ENCODE data around the gene ASH1L. TPM values are rescaled to one million over a fixed set of nuclear protein-coding genes. Genes with fewer than 3 reads are reported as not detected.
"Not testable (repeated sequence)": the region's sequence is repeated elsewhere in the genome, so short reads cannot be mapped to it uniquely, and the experiment has no call there.

The ASH1L gene
- total RNA-seq, 6 experiments from 2014 or later = 25.7 to 32.5 (median 26.7) TPM

- Mint-ChIP-seq H3K27me3 (ENCODE audit: insufficient read depth) (peaks cover 2% of the 10 kb centered on the region; the same call in 1 of the 2 replicates), H3K9me3 (no peaks in the 10 kb centered on the region), H3K27ac (peak overlapping the region; percentile 48; the same call in 1 of the 2 replicates), H3K4me3 (no peak overlapping the region), H3K4me1 (ENCODE audit: low read depth) (peaks cover 9% of the 10 kb centered on the region), H3K36me3 (ENCODE audit: low read depth) (peaks cover 25% of the 10 kb centered on the region)
- DNase-seq = peak; percentile 49
- TF ChIP-seq CTCF (IDR thresholded peaks at IDR 0.05) = no peak
Measured at GRCh38 chr1:155389826-155390225, 172.8 kb downstream of the ASH1L start.

GRCh38 chr1:155385836-155386235, 176.8 kb downstream of the ASH1L start:
- H3K4me3 Mint-ChIP-seq, H3K27ac Mint-ChIP-seq: not testable (repeated sequence)
- H3K36me3 Mint-ChIP-seq (ENCODE audit: low read depth) = peaks cover 26% of the 10 kb centered on the region

GRCh38 chr1:155383406-155383805, 179.2 kb downstream of the ASH1L start:
- no peak for TF ChIP-seq CTCF (IDR thresholded peaks at IDR 0.05)
- peaks cover 23% of the 10 kb centered on the region for H3K36me3 Mint-ChIP-seq (ENCODE audit: low read depth)
- no peak for DNase-seq
- H3K4me3 Mint-ChIP-seq = no peak overlapping the region
- no peak overlapping the region for H3K27ac Mint-ChIP-seq
- no peaks in the 10 kb centered on the region for H3K27me3 Mint-ChIP-seq (ENCODE audit: insufficient read depth)
- H3K9me3 Mint-ChIP-seq = no peaks in the 10 kb centered on the region
- no peaks in the 10 kb centered on the region for H3K4me1 Mint-ChIP-seq (ENCODE audit: low read depth)

More at GRCh38 chr1:155385836-155386235, 176.8 kb downstream of the ASH1L start:
- DNase-seq; H3K9me3 Mint-ChIP-seq; H3K4me1 Mint-ChIP-seq (ENCODE audit: low read depth); H3K27me3 Mint-ChIP-seq (ENCODE audit: insufficient read depth): not testable (repeated sequence)

GRCh38 chr1:155379631-155380090, 182.9 kb downstream of the ASH1L start:
- no peak for TF ChIP-seq CTCF (IDR thresholded peaks at IDR 0.05)
- no peaks in the 10 kb centered on the region; the same call in 1 of the 2 replicates for H3K27me3 Mint-ChIP-seq (ENCODE audit: insufficient read depth)
- H3K27ac Mint-ChIP-seq = no peak overlapping the region
- peaks cover 16% of the 10 kb centered on the region for H3K36me3 Mint-ChIP-seq (ENCODE audit: low read depth)
- no peaks in the 10 kb centered on the region for H3K4me1 Mint-ChIP-seq (ENCODE audit: low read depth)
- no peaks in the 10 kb centered on the region for H3K9me3 Mint-ChIP-seq
- DNase-seq = no peak
- no peak overlapping the region for H3K4me3 Mint-ChIP-seq

GRCh38 chr1:155379180-155379579, 183.4 kb downstream of the ASH1L start:
- Mint-ChIP-seq H3K36me3 (ENCODE audit: low read depth) (peaks cover 16% of the 10 kb centered on the region), H3K4me3 (no peak overlapping the region)
- DNase-seq = no peak

GRCh38 chr1:155360051-155360450, 202.6 kb downstream of the ASH1L start:
- Mint-ChIP-seq H3K27ac (no peak overlapping the region), H3K27me3 (ENCODE audit: insufficient read depth) (peaks cover 1% of the 10 kb centered on the region; the same call in 1 of the 2 replicates), H3K4me1 (ENCODE audit: low read depth) (no peaks in the 10 kb centered on the region), H3K36me3 (ENCODE audit: low read depth) (peaks cover 11% of the 10 kb centered on the region), H3K9me3 (no peaks in the 10 kb centered on the region), H3K4me3 (no peak overlapping the region)
- no peak for DNase-seq
- TF ChIP-seq CTCF (IDR thresholded peaks at IDR 0.05) = no peak

More at GRCh38 chr1:155379180-155379579, 183.4 kb downstream of the ASH1L start:
- no peak for TF ChIP-seq CTCF (IDR thresholded peaks at IDR 0.05)
- Mint-ChIP-seq H3K27me3 (ENCODE audit: insufficient read depth) (no peaks in the 10 kb centered on the region; the same call in 1 of the 2 replicates), H3K4me1 (ENCODE audit: low read depth) (no peaks in the 10 kb centered on the region), H3K9me3 (no peaks in the 10 kb centered on the region), H3K27ac (no peak overlapping the region)

Data from HFFc6 (cell line).